ENCODE measurements around the gene MYL6B.

MYL6B gene

GRCh38 chr12:56120158-56120846, 32.1 kb upstream of the MYL6B start:
- peak overlapping the region; percentile 92 for H3K27ac ChIP-seq
- CTCF ChIA-PET: interaction anchor here (0.6 to 5.3 kb wide), 8 partner anchors 18 to 146 kb away, joined by 3 to 36 read pairs (median 3); partner anchors contain the start of genes MYL6 and SMARCC2
- POLR2A ChIA-PET (ENCODE audit: low non-redundant PET): interaction anchor here (1.1 kb wide), 1 partner anchor 38 kb away, joined by 3 read pairs; the partner anchor contains the start of gene MYL6
- peak; percentile 70 for DNase-seq (ENCODE audit: low spot score)
- no peak for TF ChIP-seq CTCF (conservative IDR thresholded peaks at IDR 0.05; ENCODE audit: low read depth)

GRCh38 chr12:56121204-56121870, 31.1 kb upstream of the MYL6B start:
- TF ChIP-seq CTCF (conservative IDR thresholded peaks at IDR 0.05; ENCODE audit: low read depth): no peak
- DNase-seq (ENCODE audit: low spot score): no peak
- POLR2A ChIA-PET (ENCODE audit: low non-redundant PET): no interaction called here
- H3K27ac ChIP-seq: peak overlapping the region; percentile 92
- CTCF ChIA-PET: interaction anchor here (0.6 to 5.3 kb wide), 3 partner anchors 42 to 403 kb away, joined by 3 to 36 read pairs (median 4); partner anchors contain the start of gene SMARCC2

GRCh38 chr12:56122637-56123036, 29.8 kb upstream of the MYL6B start:
- CTCF ChIA-PET: interaction anchor here (0.7 kb wide), 1 partner anchor 19 kb away, joined by 3 read pairs; no protein-coding TSS in a partner anchor
- no peak overlapping the region for H3K27ac ChIP-seq
- DNase-seq (ENCODE audit: low spot score): no peak
- POLR2A ChIA-PET (ENCODE audit: low non-redundant PET): interaction anchor here (0.6 kb wide), 1 partner anchor 19 kb away, joined by 4 read pairs; no protein-coding TSS in a partner anchor
- no peak for TF ChIP-seq CTCF (conservative IDR thresholded peaks at IDR 0.05; ENCODE audit: low read depth)

- no peak for TF ChIP-seq CTCF (conservative IDR thresholded peaks at IDR 0.05; ENCODE audit: low read depth)
- no peak for DNase-seq (ENCODE audit: low spot score)
- H3K27ac ChIP-seq: no peak overlapping the region
- POLR2A ChIA-PET (ENCODE audit: low non-redundant PET): interaction anchor here (0.6 kb wide), 1 partner anchor 47 kb away, joined by 3 read pairs; no protein-coding TSS in a partner anchor
- CTCF ChIA-PET: interaction anchor here (0.5 to 1.5 kb wide), 3 partner anchors 32 to 380 kb away, joined by 3 to 4 read pairs (median 3); partner anchors contain the start of gene SMARCC2
These were observed 28.3 kb upstream of the MYL6B start for GRCh38 chr12:56124133-56124532.

- ChIA-PET POLR2A (ENCODE audit: low non-redundant PET) (no interaction called here), CTCF (interaction anchor here (0.7 to 2.7 kb wide), 3 partner anchors 17 to 95 kb away, joined by 3 to 21 read pairs (median 5); partner anchors contain the start of genes RNF41 and SMARCC2)
- no peak for TF ChIP-seq CTCF (conservative IDR thresholded peaks at IDR 0.05; ENCODE audit: low read depth)
- H3K27ac ChIP-seq: no peak overlapping the region
- DNase-seq (ENCODE audit: low spot score): no peak
These were observed 25.6 kb upstream of the MYL6B start for GRCh38 chr12:56126732-56127239.

GRCh38 chr12:56127485-56127887, 24.9 kb upstream of the MYL6B start:
- ChIA-PET POLR2A (ENCODE audit: low non-redundant PET) (interaction anchor here (0.8 to 1.4 kb wide), 3 partner anchors 9 to 62 kb away, joined by 3 to 6 read pairs (median 4); partner anchors contain the start of genes SMARCC2 and ZC3H10), CTCF (interaction anchor here (0.6 to 2.7 kb wide), 3 partner anchors 18 to 61 kb away, joined by 3 to 21 read pairs (median 4); partner anchors contain the start of gene SMARCC2)
- no peak for DNase-seq (ENCODE audit: low spot score)
- TF ChIP-seq CTCF (conservative IDR thresholded peaks at IDR 0.05; ENCODE audit: low read depth): no peak
- peak overlapping the region; percentile 91 for H3K27ac ChIP-seq
